CD4-positive, CD25-positive, alpha-beta regulatory T cell (primary cell): ENCODE data around the gene F2R. TPM values are rescaled to one million over a fixed set of nuclear protein-coding genes. Genes with fewer than 3 reads are reported as not detected.

Experiments
- ATAC-seq, 2 donors: fragments of 150-1000 bp; cut with Tn5 transposase; one replicate each; pipeline ENCODE4 v1.10.0; 2021; ENCODE audit warnings: low read depth in 2 of 2, moderate number of reproducible peaks in 2 of 2, moderate library complexity in 1 of 2
- DNase-seq, 3 donors: peaks; one replicate each; pipeline versions ENCODE4 v3.0.0 to v3.0.0-alpha.2; 2012 to 2022; ENCODE audit warnings: mixed read lengths in 1 of 3
- H3K27ac ChIP-seq: one replicate; pipeline ENCODE4 v1.7.0; 2013; ENCODE audit warnings: mild to moderate bottlenecking, low read length; ENCODE audit not compliant: insufficient read depth, poor library complexity, severe bottlenecking
- H3K27me3 ChIP-seq: one replicate; pipeline ENCODE4 v1.7.0; 2013; ENCODE audit warnings: low read length; ENCODE audit not compliant: control insufficient read depth, insufficient read depth
- H3K36me3 ChIP-seq: one replicate; pipeline ENCODE4 v1.7.0; 2013; ENCODE audit warnings: mild to moderate bottlenecking, low read length, moderate library complexity; ENCODE audit not compliant: control insufficient read depth, insufficient read depth
- H3K4me1 ChIP-seq: 2 replicates; pipeline ENCODE4 v1.7.0; 2013; ENCODE audit warnings: mild to moderate bottlenecking, low read length; ENCODE audit not compliant: insufficient read depth, control insufficient read depth, poor library complexity, severe bottlenecking
- H3K4me3 ChIP-seq: one replicate; pipeline ENCODE4 v1.7.0; 2013; ENCODE audit warnings: low read depth, mild to moderate bottlenecking, low read length, moderate library complexity
- H3K9me3 ChIP-seq, 2 experiments: 1 replicate in 1 of 2; 2 replicates in 1 of 2; pipeline ENCODE4 v1.7.0; 2013; ENCODE audit warnings: low read length in 2 of 2, mild to moderate bottlenecking in 1 of 2, moderate library complexity in 1 of 2; ENCODE audit not compliant: control insufficient read depth in 2 of 2
- H3K27ac Mint-ChIP-seq, 3 donors: one replicate each; pipeline ENCODE4 v1.8.0; 2020 to 2022; ENCODE audit warnings: mild to moderate bottlenecking in 3 of 3, mixed read lengths in 3 of 3, moderate library complexity in 2 of 3
- H3K27me3 Mint-ChIP-seq: one replicate; pipeline ENCODE4 v1.8.0; 2022; ENCODE audit warnings: mild to moderate bottlenecking, mixed read lengths
- H3K36me3 Mint-ChIP-seq: one replicate; pipeline ENCODE4 v1.8.0; 2020; ENCODE audit warnings: mixed read lengths
- H3K4me1 Mint-ChIP-seq, 4 donors: one replicate each; pipeline ENCODE4 v1.8.0; 2020 to 2022; ENCODE audit warnings: mixed read lengths in 4 of 4, mild to moderate bottlenecking in 1 of 4
- H3K4me3 Mint-ChIP-seq, 4 donors: one replicate each; pipeline ENCODE4 v1.8.0; 2020 to 2022; ENCODE audit warnings: mild to moderate bottlenecking in 4 of 4, mixed read lengths in 4 of 4, moderate library complexity in 3 of 4
- H3K9me3 Mint-ChIP-seq, 7 donors: one replicate each; pipeline ENCODE4 v1.8.0; 2020 to 2022; ENCODE audit warnings: mixed read lengths in 7 of 7, mild to moderate bottlenecking in 3 of 7, moderate library complexity in 2 of 7
- polyA plus RNA-seq, 4 donors: library from polyadenylated mRNA; unstranded; fragments of 300-500 nt; fragmentation: Illumina TruSeq; gene quantifications; one replicate each; pipeline ENCODE4 v1.2.3, GENCODE V29; 2021
- total RNA-seq: library from RNA; stranded (reverse); gene quantifications from one replicate; pipeline ENCODE4 v1.2.3, GENCODE V29; 2022

Gene F2R
- total and polyA plus RNA-seq, 5 donors from 2014 or later: 2.1 to 6.8 (median 2.8) TPM

DNA sequence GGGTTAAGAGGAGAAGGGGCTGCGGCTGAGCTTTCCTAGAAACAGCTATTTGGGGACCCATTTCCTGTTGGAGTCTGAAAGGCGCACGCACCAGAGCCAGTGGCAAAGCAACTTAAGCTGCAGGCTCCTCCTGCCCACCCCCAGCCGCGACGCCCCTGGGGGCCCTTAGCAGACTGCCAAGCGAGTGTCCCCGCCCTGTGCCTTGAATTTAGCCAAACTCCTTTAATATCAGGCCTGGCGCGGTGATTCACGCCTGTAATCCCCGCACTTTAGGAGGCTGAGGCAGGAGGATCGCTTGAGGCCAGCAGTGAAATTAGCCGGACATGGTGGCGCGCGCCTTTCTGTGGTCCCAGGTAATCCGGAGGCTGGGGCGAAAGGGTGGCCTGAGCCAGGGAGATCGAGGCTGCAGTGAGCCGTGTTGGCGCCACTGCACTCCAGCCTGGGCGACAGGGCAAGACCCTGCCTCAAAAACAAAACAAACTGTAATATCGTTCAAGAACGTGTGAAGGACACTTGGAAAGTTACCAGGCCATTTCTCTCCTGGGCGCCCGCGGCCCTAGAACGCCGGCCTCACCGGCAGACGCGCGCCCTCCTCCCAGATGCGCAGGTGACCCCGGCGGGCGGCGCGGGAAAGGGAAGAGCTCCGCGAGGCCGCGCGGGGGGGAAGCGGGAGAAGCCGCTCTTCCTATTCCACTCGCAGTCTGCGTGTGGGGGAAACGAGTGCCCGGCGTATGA is 1.0 kb upstream of the F2R start:
- no peak overlapping the region for H3K27ac ChIP-seq
- no peaks in the 10 kb centered on the region for H3K9me3 ChIP-seq
- no peaks in the 10 kb centered on the region for H3K36me3 ChIP-seq
- H3K4me1 ChIP-seq: peaks cover 25% of the 10 kb centered on the region
- H3K27me3 Mint-ChIP-seq: peaks cover 58% of the 10 kb centered on the region
- peaks cover 15 to 50% (median 29%) of the 10 kb centered on the region in 4 donors for H3K4me1 Mint-ChIP-seq
- H3K27ac Mint-ChIP-seq: peak overlapping the region; percentile 28 to 68 (median 60)
- H3K9me3 Mint-ChIP-seq: peaks cover 0 to 3% (median 0%) of the 10 kb centered on the region in 7 donors
- ATAC-seq (no peak), DNase-seq (peak in 1 of 3 donors; percentile 49)
- no peaks in the 10 kb centered on the region for H3K36me3 Mint-ChIP-seq
- peak overlapping the region; percentile 48 to 87 (median 83) for H3K4me3 Mint-ChIP-seq
- peak overlapping the region; percentile 72 for H3K4me3 ChIP-seq
- peaks cover 13% of the 10 kb centered on the region for H3K27me3 ChIP-seq

DNA sequence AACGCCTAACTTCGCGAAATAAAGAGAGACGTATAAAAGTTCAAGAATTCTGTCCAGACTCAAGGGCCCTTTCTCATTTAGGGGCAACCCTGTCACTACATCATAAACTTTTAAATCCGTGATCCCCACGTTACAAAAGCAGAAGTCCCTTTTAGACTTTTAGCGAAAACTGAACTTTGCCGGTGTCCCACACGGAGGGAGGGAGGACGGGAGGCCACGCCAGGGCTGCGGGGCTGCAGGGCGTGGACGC is 515 bp upstream of the F2R start:
- peaks cover 13 to 46% (median 29%) of the 10 kb centered on the region in 4 donors for H3K4me1 Mint-ChIP-seq
- H3K9me3 Mint-ChIP-seq: peaks cover 0 to 3% (median 0%) of the 10 kb centered on the region in 7 donors
- ATAC-seq: peak in 1 of 2 donors; percentile 2
- Histone ChIP-seq H3K27ac (no peak overlapping the region), H3K4me1 (peaks cover 25% of the 10 kb centered on the region), H3K36me3 (no peaks in the 10 kb centered on the region), H3K27me3 (peaks cover 13% of the 10 kb centered on the region), H3K9me3 (no peaks in the 10 kb centered on the region), H3K4me3 (peak overlapping the region; percentile 72)
- H3K36me3 Mint-ChIP-seq: no peaks in the 10 kb centered on the region
- H3K27me3 Mint-ChIP-seq: peaks cover 58% of the 10 kb centered on the region
- H3K4me3 Mint-ChIP-seq: peak overlapping the region; percentile 48 to 87 (median 83)
- DNase-seq: peak in 1 of 3 donors; percentile 34
- peak overlapping the region in 2 of 3 donors; percentile 28 to 68 for H3K27ac Mint-ChIP-seq

DNA sequence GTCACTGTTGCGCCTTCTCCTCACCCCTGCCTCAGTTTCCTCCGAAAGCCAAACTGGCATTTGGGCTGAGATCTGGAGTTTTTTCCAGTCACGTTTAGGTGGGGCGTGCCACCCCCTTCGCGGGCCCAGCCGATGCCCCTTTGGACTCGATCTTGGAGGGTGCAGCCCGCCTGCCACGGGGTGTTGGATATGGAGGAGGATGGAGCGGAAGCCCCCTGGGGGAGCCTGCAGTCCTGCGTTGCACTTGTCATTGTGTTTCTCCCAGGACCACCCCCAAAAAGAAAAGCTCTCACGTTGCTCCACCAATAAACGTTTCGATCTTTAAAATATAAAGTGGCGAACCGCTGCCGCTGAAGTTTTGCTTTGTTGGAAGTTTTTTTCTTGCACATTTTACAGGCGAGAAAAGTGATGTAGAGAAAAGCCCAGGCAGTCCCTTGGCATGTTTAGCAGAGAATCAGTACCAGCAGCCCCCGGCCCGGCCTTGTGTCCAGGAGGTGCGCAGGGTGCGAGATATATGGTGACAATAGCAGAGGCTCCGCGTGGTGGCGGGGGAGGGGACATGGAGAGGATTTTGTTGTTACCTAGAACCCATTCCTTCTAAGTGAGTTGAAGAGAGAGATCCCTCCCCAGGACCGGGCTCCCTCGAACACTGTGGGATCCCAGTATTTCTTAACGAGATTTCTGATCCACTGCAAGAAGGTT is 681 bp downstream of the F2R start:
- Histone ChIP-seq H3K4me3 (peak overlapping the region; percentile 70), H3K36me3 (no peaks in the 10 kb centered on the region), H3K4me1 (peaks cover 25% of the 10 kb centered on the region), H3K27me3 (peaks cover 13% of the 10 kb centered on the region), H3K27ac (no peak overlapping the region), H3K9me3 (no peaks in the 10 kb centered on the region)
- peaks cover 0 to 3% (median 0%) of the 10 kb centered on the region in 7 donors for H3K9me3 Mint-ChIP-seq
- H3K27ac Mint-ChIP-seq: no peak overlapping the region
- peak overlapping the region; percentile 48 to 94 (median 83) for H3K4me3 Mint-ChIP-seq
- DNase-seq (no peak), ATAC-seq (no peak)
- peaks cover 58% of the 10 kb centered on the region for H3K27me3 Mint-ChIP-seq
- no peaks in the 10 kb centered on the region for H3K36me3 Mint-ChIP-seq
- H3K4me1 Mint-ChIP-seq: peaks cover 10 to 34% (median 22%) of the 10 kb centered on the region in 4 donors

DNA sequence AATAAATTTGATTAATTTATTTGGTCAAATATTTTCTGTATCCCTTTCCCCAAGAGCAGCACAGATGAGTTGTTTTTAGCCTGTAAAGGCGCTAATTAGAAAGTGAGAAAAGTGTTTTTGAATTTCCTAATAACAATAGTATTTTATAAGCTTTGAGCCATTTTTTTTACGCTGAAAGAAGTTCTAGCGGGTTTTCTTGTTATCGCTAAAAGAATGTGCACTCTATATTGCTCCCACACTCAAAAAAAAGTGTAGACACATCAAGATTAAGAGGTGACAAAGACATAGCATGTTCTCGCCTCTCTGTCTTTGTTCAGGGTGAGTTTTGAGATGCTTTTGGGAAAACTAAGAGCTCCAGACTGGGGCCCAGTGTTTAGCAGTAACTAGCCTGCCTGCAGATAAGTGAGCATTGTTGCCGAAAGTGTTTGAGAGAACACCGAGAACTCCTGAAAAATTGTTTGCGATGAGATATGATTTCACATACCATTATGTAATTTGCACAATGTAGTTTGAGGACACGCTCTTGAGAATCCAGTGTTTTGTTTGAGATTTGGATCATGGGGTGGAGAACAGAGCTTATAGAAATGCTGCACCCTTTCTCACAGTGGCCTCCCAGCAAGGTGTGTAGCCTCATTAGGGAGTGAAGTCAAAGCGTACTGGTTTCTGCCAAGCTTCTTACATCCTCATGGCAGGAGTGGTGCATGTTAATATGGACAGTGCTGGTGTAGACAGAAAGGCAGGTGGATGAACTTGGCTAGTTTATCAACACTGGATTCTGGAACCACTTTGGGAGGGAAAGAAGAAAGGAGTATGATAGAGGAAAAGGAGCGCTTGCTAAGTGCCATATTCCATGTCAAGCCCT is 1.5 kb downstream of the F2R start:
- H3K4me3 Mint-ChIP-seq: peak overlapping the region; percentile 48 to 94 (median 83)
- peak overlapping the region in 1 of 3 donors; percentile 7 for H3K27ac Mint-ChIP-seq
- ATAC-seq (no peak), DNase-seq (no peak)
- Histone ChIP-seq H3K36me3 (no peaks in the 10 kb centered on the region), H3K9me3 (no peaks in the 10 kb centered on the region), H3K4me3 (no peak overlapping the region), H3K27ac (no peak overlapping the region), H3K27me3 (peaks cover 13% of the 10 kb centered on the region), H3K4me1 (peaks cover 25% of the 10 kb centered on the region)
- H3K36me3 Mint-ChIP-seq: no peaks in the 10 kb centered on the region
- peaks cover 10 to 34% (median 22%) of the 10 kb centered on the region in 4 donors for H3K4me1 Mint-ChIP-seq
- H3K27me3 Mint-ChIP-seq: peaks cover 58% of the 10 kb centered on the region
- peaks cover 0 to 3% (median 0%) of the 10 kb centered on the region in 7 donors for H3K9me3 Mint-ChIP-seq

DNA sequence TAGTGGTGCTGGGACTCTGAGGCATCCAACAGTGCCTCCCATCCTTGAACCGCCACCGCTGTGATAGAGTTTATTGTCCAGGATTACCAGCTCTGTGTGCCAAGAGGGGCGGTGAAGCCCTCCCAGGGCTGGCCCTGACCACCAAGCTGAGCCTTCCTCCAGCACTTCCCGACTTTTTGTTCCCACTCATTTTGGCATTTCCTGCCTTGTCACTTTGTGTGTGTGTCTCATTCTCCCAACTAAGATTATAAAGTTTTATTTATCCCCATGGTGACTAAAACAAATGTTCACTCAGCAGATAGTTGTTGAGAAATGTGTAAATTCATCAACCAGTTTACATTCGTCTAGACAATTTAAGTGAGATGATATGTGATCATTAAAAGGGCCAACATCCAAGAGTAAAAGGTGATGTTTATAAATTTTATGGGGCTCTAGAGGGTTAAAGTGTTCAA is 2.5 kb downstream of the F2R start:
- H3K27ac Mint-ChIP-seq: no peak overlapping the region
- H3K36me3 Mint-ChIP-seq: no peaks in the 10 kb centered on the region
- H3K9me3 ChIP-seq: no peaks in the 10 kb centered on the region
- no peak for ATAC-seq
- peaks cover 0 to 3% (median 0%) of the 10 kb centered on the region in 7 donors for H3K9me3 Mint-ChIP-seq
- H3K27me3 ChIP-seq: peaks cover 13% of the 10 kb centered on the region
- H3K27me3 Mint-ChIP-seq: peaks cover 53% of the 10 kb centered on the region
- no peak for DNase-seq
- no peak overlapping the region for H3K4me3 Mint-ChIP-seq
- peaks cover 25% of the 10 kb centered on the region for H3K4me1 ChIP-seq
- H3K27ac ChIP-seq: no peak overlapping the region
- no peaks in the 10 kb centered on the region for H3K36me3 ChIP-seq
- H3K4me3 ChIP-seq: no peak overlapping the region
- H3K4me1 Mint-ChIP-seq: peaks cover 10 to 34% (median 21%) of the 10 kb centered on the region in 4 donors

DNA sequence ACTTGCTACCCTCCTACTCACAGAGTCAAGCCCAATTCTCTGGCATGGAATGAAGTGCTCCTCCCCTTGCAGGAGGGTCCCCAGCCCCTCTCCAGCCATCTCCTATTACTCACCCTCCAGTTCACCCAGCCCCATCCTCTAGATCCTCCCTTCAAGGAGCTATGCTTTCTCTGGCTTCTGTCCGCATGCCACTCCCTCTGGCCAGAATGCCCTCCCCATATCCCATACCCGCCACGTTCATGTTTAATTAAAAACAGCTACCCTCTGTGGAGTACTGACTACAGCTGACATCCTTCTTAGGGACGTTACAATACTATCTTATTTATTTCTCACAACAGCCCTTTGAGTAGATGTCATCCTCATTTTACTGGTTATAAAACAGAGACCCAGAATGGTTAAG is 3.0 kb downstream of the F2R start:
- H3K36me3 ChIP-seq: no peaks in the 10 kb centered on the region
- Mint-ChIP-seq H3K36me3 (no peaks in the 10 kb centered on the region), H3K27me3 (peaks cover 48% of the 10 kb centered on the region), H3K27ac (no peak overlapping the region), H3K4me3 (no peak overlapping the region), H3K4me1 (peaks cover 9 to 30% (median 19%) of the 10 kb centered on the region in 4 donors), H3K9me3 (peaks cover 0 to 3% (median 0%) of the 10 kb centered on the region in 7 donors)
- H3K27ac ChIP-seq: no peak overlapping the region
- H3K9me3 ChIP-seq: no peaks in the 10 kb centered on the region
- DNase-seq: no peak
- peaks cover 25% of the 10 kb centered on the region for H3K4me1 ChIP-seq
- ATAC-seq: no peak
- no peak overlapping the region for H3K4me3 ChIP-seq
- peaks cover 13% of the 10 kb centered on the region for H3K27me3 ChIP-seq

DNA sequence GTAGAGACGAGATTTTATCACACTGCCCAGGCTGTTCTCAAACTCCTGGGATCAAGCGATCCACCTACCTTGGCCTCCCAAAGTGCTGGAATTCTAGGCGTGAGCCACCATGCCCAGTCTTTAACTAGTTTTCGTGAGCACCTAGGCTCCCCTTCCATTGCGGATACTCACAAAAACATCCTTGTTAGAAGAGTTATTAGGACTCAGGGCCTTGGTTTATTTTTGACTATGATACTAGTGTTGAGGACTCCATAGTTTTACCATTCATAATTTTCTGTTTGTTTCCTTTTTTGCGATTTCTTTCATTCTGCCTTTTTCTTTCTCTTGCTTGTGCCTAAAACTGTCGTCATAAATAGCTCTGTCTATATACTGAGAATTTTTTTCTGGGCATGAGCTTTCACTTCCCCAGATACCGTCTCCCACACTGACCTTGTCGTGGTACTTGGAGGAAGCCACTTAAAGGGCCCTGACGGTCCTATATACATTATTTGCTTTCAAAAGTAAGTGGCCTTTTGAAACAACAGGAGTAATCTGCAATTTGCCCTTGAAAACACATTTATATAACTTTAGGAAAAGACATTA is 5.2 kb downstream of the F2R start:
- H3K4me1 Mint-ChIP-seq: peaks cover 0 to 16% (median 7%) of the 10 kb centered on the region in 4 donors
- H3K4me3 Mint-ChIP-seq: peak overlapping the region in 1 of 4 donors; percentile 4
- H3K36me3 Mint-ChIP-seq: no peaks in the 10 kb centered on the region
- Histone ChIP-seq H3K36me3 (no peaks in the 10 kb centered on the region), H3K4me3 (no peak overlapping the region), H3K9me3 (no peaks in the 10 kb centered on the region), H3K27me3 (peaks cover 11% of the 10 kb centered on the region), H3K27ac (no peak overlapping the region), H3K4me1 (peaks cover 10% of the 10 kb centered on the region)
- H3K27me3 Mint-ChIP-seq: peaks cover 28% of the 10 kb centered on the region
- H3K27ac Mint-ChIP-seq: no peak overlapping the region
- H3K9me3 Mint-ChIP-seq: peaks cover 0 to 3% (median 0%) of the 10 kb centered on the region in 7 donors
- ATAC-seq (no peak), DNase-seq (no peak)
